H9 (cell line): ENCODE results near the gene PM20D1. TPM values are rescaled to one million over a fixed set of nuclear protein-coding genes. Genes with fewer than 3 reads are reported as not detected.

Experiments used
- DNase-seq: peaks from one replicate; pipeline ENCODE4 v3.0.0-alpha.2; 2017
- H2AFZ ChIP-seq: one replicate; pipeline ENCODE4 v1.6.1; 2013; ENCODE audit warnings: mild to moderate bottlenecking, low read length, control low read depth, moderate library complexity
- H2AK5ac ChIP-seq: 2 replicates; pipeline ENCODE4 v1.6.1; 2013; ENCODE audit warnings: low read length, control low read depth, mixed read lengths; ENCODE audit not compliant: insufficient read length
- H2BK120ac ChIP-seq: one replicate; pipeline ENCODE4 v1.6.1; 2013; ENCODE audit warnings: low read depth, mild to moderate bottlenecking, low read length, control low read depth, inconsistent platforms; ENCODE audit not compliant: poor library complexity, severe bottlenecking
- H2BK12ac ChIP-seq: 2 replicates; pipeline ENCODE4 v1.6.1; 2013; ENCODE audit warnings: low read length, control low read depth, mixed read lengths, low read depth; ENCODE audit not compliant: insufficient read length
- H2BK15ac ChIP-seq: 2 replicates; pipeline ENCODE4 v1.6.1; 2013; ENCODE audit warnings: low read depth, low read length, control low read depth
- H2BK20ac ChIP-seq: one replicate; pipeline ENCODE4 v1.6.1; 2013; ENCODE audit warnings: low read depth, mild to moderate bottlenecking, low read length, control low read depth, inconsistent platforms; ENCODE audit not compliant: poor library complexity, severe bottlenecking
- H2BK5ac ChIP-seq: 2 replicates; pipeline ENCODE4 v1.6.1; 2013; ENCODE audit warnings: low read length, control low read depth, mixed read lengths; ENCODE audit not compliant: insufficient read length
- H3K14ac ChIP-seq: 2 replicates; pipeline ENCODE4 v1.6.1; 2013; ENCODE audit warnings: low read length, control low read depth; ENCODE audit not compliant: insufficient read depth
- H3K18ac ChIP-seq: 2 replicates; pipeline ENCODE4 v1.6.1; 2013; ENCODE audit warnings: low read depth, mild to moderate bottlenecking, mixed read lengths, low read length, control low read depth; ENCODE audit not compliant: insufficient read length
- H3K23ac ChIP-seq: 2 replicates; pipeline ENCODE4 v1.6.1; 2013; ENCODE audit warnings: low read length, control low read depth, mixed read lengths, low read depth; ENCODE audit not compliant: insufficient read length
- H3K23me2 ChIP-seq: 2 replicates; pipeline ENCODE4 v1.6.1; 2013; ENCODE audit warnings: low read depth, mild to moderate bottlenecking, mixed read lengths, low read length, control low read depth; ENCODE audit not compliant: insufficient read length, poor library complexity, severe bottlenecking
- H3K27ac ChIP-seq: 2 replicates; pipeline ENCODE4 v1.5.1; 2013; ENCODE audit warnings: low read length, control low read depth, mixed read lengths, low read depth; ENCODE audit not compliant: insufficient read length
- H3K27me3 ChIP-seq: 2 replicates; pipeline ENCODE4 v1.6.1; 2013; ENCODE audit warnings: low read length, control low read depth, inconsistent platforms; ENCODE audit not compliant: insufficient read depth
- H3K4ac ChIP-seq: 2 replicates; pipeline ENCODE4 v1.6.1; 2013; ENCODE audit warnings: low read depth, mild to moderate bottlenecking, control low read depth, inconsistent platforms, low read length, moderate library complexity
- H3K4me1 ChIP-seq: 2 replicates; pipeline ENCODE4 v1.6.1; 2013; ENCODE audit warnings: low read length, control low read depth, inconsistent platforms; ENCODE audit not compliant: insufficient read depth
- H3K4me2 ChIP-seq: 2 replicates; pipeline ENCODE4 v1.6.1; 2013; ENCODE audit warnings: low read length, control low read depth, mixed read lengths; ENCODE audit not compliant: insufficient read length, insufficient read depth
- H3K56ac ChIP-seq: 2 replicates; pipeline ENCODE4 v1.6.1; 2013; ENCODE audit warnings: low read depth, mild to moderate bottlenecking, mixed read lengths, low read length, control low read depth; ENCODE audit not compliant: insufficient read length
- H3K79me1 ChIP-seq: 2 replicates; pipeline ENCODE4 v1.6.1; 2013; ENCODE audit warnings: low read depth, mild to moderate bottlenecking, moderate library complexity, low read length, control low read depth, inconsistent platforms; ENCODE audit not compliant: insufficient read depth, poor library complexity, severe bottlenecking
- H3K79me2 ChIP-seq: 2 replicates; pipeline ENCODE4 v1.6.1; 2013; ENCODE audit warnings: low read length, control low read depth, inconsistent platforms; ENCODE audit not compliant: insufficient read depth
- H3K9ac ChIP-seq: 2 replicates; pipeline ENCODE4 v1.6.1; 2013; ENCODE audit warnings: low read length, control low read depth, mixed read lengths; ENCODE audit not compliant: insufficient read length; ENCODE audit errors: extremely low read depth
- H3K9me3 ChIP-seq: one replicate; pipeline ENCODE4 v1.6.1; 2013; ENCODE audit warnings: low read depth, low read length, inconsistent platforms; ENCODE audit not compliant: control insufficient read depth
- H3T11ph ChIP-seq: one replicate; pipeline ENCODE4 v1.6.1; 2013; ENCODE audit warnings: mild to moderate bottlenecking, low read length, control low read depth, inconsistent platforms
- H4K20me1 ChIP-seq: one replicate; pipeline ENCODE4 v1.6.1; 2013; ENCODE audit not compliant: control insufficient read depth, insufficient read length, insufficient read depth
- H4K5ac ChIP-seq: 2 replicates; pipeline ENCODE4 v1.6.1; 2013; ENCODE audit warnings: low read depth, mild to moderate bottlenecking, mixed read lengths, low read length, control low read depth; ENCODE audit not compliant: insufficient read length
- H4K8ac ChIP-seq: replicated peaks from 2 replicates; pipeline ENCODE4 v1.6.1; 2013; ENCODE audit warnings: low read length, control low read depth, mixed read lengths, low read depth; ENCODE audit not compliant: insufficient read length
- H4K91ac ChIP-seq: 2 replicates; pipeline ENCODE4 v1.6.1; 2013; ENCODE audit warnings: low read depth, mild to moderate bottlenecking, moderate library complexity, mixed read lengths, low read length, control low read depth; ENCODE audit not compliant: insufficient read length
- H3K27ac Mint-ChIP-seq, 3 experiments: 2 replicates in 2 of 3; 3 replicates in 1 of 3; pipeline ENCODE4 v1.8.0; 2020 to 2021; ENCODE audit warnings: mixed read lengths in 3 of 3, mild to moderate bottlenecking in 1 of 3, moderate library complexity in 1 of 3
- H3K27me3 Mint-ChIP-seq: 2 replicates; pipeline ENCODE4 v1.8.0; 2021; ENCODE audit warnings: low read depth, mild to moderate bottlenecking, moderate library complexity, mixed read lengths
- H3K36me3 Mint-ChIP-seq, 3 experiments: 2 replicates in 2 of 3; 3 replicates in 1 of 3; pipeline ENCODE4 v1.8.0; 2020 to 2021; ENCODE audit warnings: low read depth in 3 of 3, mixed read lengths in 3 of 3; ENCODE audit not compliant: insufficient read depth in 1 of 3
- H3K4me1 Mint-ChIP-seq, 2 experiments: 2 replicates each; pipeline ENCODE4 v1.8.0; 2020; ENCODE audit warnings: mixed read lengths in 2 of 2
- H3K4me3 Mint-ChIP-seq, 2 experiments: 2 replicates in 1 of 2; 3 replicates in 1 of 2; pipeline ENCODE4 v1.8.0; 2020 to 2021; ENCODE audit warnings: mild to moderate bottlenecking in 2 of 2, mixed read lengths in 2 of 2, moderate library complexity in 1 of 2
- H3K9me3 Mint-ChIP-seq, 2 experiments: 2 replicates in 1 of 2; 3 replicates in 1 of 2; pipeline ENCODE4 v1.8.0; 2020; ENCODE audit warnings: mild to moderate bottlenecking in 2 of 2, mixed read lengths in 2 of 2, moderate library complexity in 1 of 2
- WGBS: extraction: QIAGEN DNeasy Blood & Tissue Kit; methylation state at CpG from one replicate; pipeline ENCODE4 v1.1.7; 2013; ENCODE audit warnings: missing lambda C conversion rate, low lambda C conversion rate, mixed read lengths; ENCODE audit not compliant: insufficient read length; ENCODE audit errors: extremely low coverage; 5-methylcytosine and 5-hydroxymethylcytosine counted together
- total RNA-seq: library from RNA; stranded (reverse); gene quantifications from 2 replicates; pipeline ENCODE4 v1.2.1, GENCODE V29; 2021
- TF ChIP-seq, protein P1 (sequence below): fragments of 200-600 bp; sonication (generic); conservative IDR thresholded peaks from 3 replicates; pipeline ENCODE4 v1.8.0; 2021; ENCODE audit warnings: antibody characterized with exemption, mild to moderate bottlenecking

PM20D1 gene
- total RNA-seq, 1 experiment from 2014 or later: not detected

DNA sequence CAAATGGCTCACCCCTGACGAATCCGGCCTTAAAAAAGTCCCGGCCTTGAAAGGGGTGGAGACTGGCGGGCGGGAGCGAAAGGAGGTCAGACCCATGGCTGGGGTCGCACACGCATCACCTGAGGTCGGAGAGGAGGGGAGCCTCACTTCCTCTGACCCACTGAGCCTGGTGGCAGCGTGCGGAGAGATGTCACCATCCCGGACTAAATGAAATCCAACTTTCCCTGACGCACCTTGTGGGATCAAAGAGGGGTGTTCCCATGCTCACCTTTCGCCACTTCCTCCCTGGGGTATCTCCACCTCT is 36.2 kb downstream of the PM20D1 start:
- WGBS: no CpG with 5 or more reads among the region's 14 CpGs
- Histone ChIP-seq H3K56ac (no peak overlapping the region), H4K20me1 (peaks cover 2% of the 10 kb centered on the region), H2AK5ac (no peak overlapping the region), H4K8ac (no peak overlapping the region), H2AFZ (no peak overlapping the region), H3K23ac (no peak overlapping the region), H3K18ac (peak overlapping the region; percentile 83), H2BK12ac (no peak overlapping the region), H3K79me2 (no peaks in the 10 kb centered on the region; the same call in 1 of the 2 replicates), H3K23me2 (peaks cover 14% of the 10 kb centered on the region), H2BK20ac (no peak overlapping the region), H3K4me1 (no peaks in the 10 kb centered on the region), H3T11ph (no peak overlapping the region), H4K91ac (no peak overlapping the region), H3K4me2 (peak overlapping the region; percentile 72), H2BK15ac (no peak overlapping the region), H2BK120ac (no peak overlapping the region), H3K4ac (no peak overlapping the region), H4K5ac (no peak overlapping the region), H3K27me3 (no peaks in the 10 kb centered on the region), H3K9ac (peak overlapping the region; percentile 63), H3K14ac (peak overlapping the region; percentile 71; the same call in 1 of the 2 replicates), H3K9me3 (no peaks in the 10 kb centered on the region), H2BK5ac (no peak overlapping the region), H3K27ac (no peak overlapping the region), H3K79me1 (peaks cover 3% of the 10 kb centered on the region)
- peak overlapping the region; percentile 92 to 94 for H3K4me3 Mint-ChIP-seq
- H3K4me1 Mint-ChIP-seq: peaks cover 51% of the 10 kb centered on the region in 2 experiments
- TF ChIP-seq, protein P1, sequence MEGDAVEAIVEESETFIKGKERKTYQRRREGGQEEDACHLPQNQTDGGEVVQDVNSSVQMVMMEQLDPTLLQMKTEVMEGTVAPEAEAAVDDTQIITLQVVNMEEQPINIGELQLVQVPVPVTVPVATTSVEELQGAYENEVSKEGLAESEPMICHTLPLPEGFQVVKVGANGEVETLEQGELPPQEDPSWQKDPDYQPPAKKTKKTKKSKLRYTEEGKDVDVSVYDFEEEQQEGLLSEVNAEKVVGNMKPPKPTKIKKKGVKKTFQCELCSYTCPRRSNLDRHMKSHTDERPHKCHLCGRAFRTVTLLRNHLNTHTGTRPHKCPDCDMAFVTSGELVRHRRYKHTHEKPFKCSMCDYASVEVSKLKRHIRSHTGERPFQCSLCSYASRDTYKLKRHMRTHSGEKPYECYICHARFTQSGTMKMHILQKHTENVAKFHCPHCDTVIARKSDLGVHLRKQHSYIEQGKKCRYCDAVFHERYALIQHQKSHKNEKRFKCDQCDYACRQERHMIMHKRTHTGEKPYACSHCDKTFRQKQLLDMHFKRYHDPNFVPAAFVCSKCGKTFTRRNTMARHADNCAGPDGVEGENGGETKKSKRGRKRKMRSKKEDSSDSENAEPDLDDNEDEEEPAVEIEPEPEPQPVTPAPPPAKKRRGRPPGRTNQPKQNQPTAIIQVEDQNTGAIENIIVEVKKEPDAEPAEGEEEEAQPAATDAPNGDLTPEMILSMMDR: no peak
- DNase-seq: peak; percentile 69
- H3K27ac Mint-ChIP-seq: peak overlapping the region; percentile 25 to 92 (median 75); a peak in 4 of 7 replicates
- peaks cover 9% of the 10 kb centered on the region for H3K27me3 Mint-ChIP-seq
- peaks cover 21 to 24% (median 22%) of the 10 kb centered on the region in 3 experiments for H3K36me3 Mint-ChIP-seq
- no peaks in the 10 kb centered on the region for H3K9me3 Mint-ChIP-seq
